ENCODE data around the gene CDH2. TPM values are rescaled to one million over a fixed set of nuclear protein-coding genes. Genes with fewer than 3 reads are reported as not detected.

Gene CDH2
- total RNA-seq = 3.0 TPM
- polyA plus RNA-seq = 1.6 TPM
- long read RNA-seq, donor 1 = 0 reads
- long read RNA-seq, donor 2 = 0 reads
- long read RNA-seq, donor 3 = 0 reads
- long read RNA-seq, donor 4 = 0 reads
- long read RNA-seq, donor 5, full-length matches to known transcripts = 4 of 4 reads
- long read RNA-seq, donor 5, partial matches to known transcripts = 0 of 4 reads
- long read RNA-seq, donor 5, other reads (novel, unspliced or antisense) = 0 of 4 reads
- long read RNA-seq, donor 6 = 0 reads
- long read RNA-seq, donor 7, full-length matches to known transcripts = 1 of 1 reads
- long read RNA-seq, donor 7, partial matches to known transcripts = 0 of 1 reads
- long read RNA-seq, donor 7, other reads (novel, unspliced or antisense) = 0 of 1 reads
- long read RNA-seq, donor 8 = 0 reads
- long read RNA-seq, donor 9 = 0 reads
- long read RNA-seq, donor 10 = 0 reads

- Histone ChIP-seq H3K4me3 (ENCODE audit: low read length in 2 of 2) (peak within 1 kb of the TSS; percentile 35 to 59), H3K9me3 (ENCODE audit: control insufficient read depth in 2 of 2, insufficient read depth in 1 of 2, low read length in 1 of 2) (no peaks in the 10 kb centered on the region), H3K27me3 (ENCODE audit: control insufficient read depth in 2 of 2, insufficient read depth in 1 of 2, low read length in 1 of 2) (peaks cover 36 to 59% of the 10 kb centered on the region in 2 donors), H3K27ac (ENCODE audit: low read depth in 1 of 2, low read length in 1 of 2) (peak within 1 kb of the TSS in 1 of 2 donors; percentile 20), H3K4me1 (ENCODE audit: control insufficient read depth in 2 of 2, insufficient read depth in 2 of 2, low read length in 2 of 2) (peaks cover 7 to 17% of the 10 kb centered on the region in 2 donors), H3K36me3 (ENCODE audit: control insufficient read depth in 2 of 2, insufficient read depth in 2 of 2, low read length in 1 of 2) (no peaks in the 10 kb centered on the region)
- peak in 4 of 9 donors; percentile 29 to 63 (median 31) for DNase-seq (ENCODE audit: low read depth in 6 of 9, low spot score in 9 of 9)
- under 1% methylated on average over 105 of the region's 105 CpGs for WGBS
Observed at GRCh38 chr18:28176948-28177827, at the start of gene CDH2. TSS of gene CDH2 (minus strand) at chr18:28177130. CDS start at chr18:28177022, 108 bp downstream.

- no peak overlapping the region for H3K4me3 ChIP-seq (ENCODE audit: low read length in 2 of 2)
- H3K9me3 ChIP-seq (ENCODE audit: control insufficient read depth in 2 of 2, insufficient read depth in 1 of 2, low read length in 1 of 2) = no peaks in the 10 kb centered on the region
- no peak overlapping the region for H3K27ac ChIP-seq (ENCODE audit: low read depth in 1 of 2, low read length in 1 of 2)
- no peak for DNase-seq (ENCODE audit: low read depth in 6 of 9, low spot score in 9 of 9)
- no peaks in the 10 kb centered on the region for H3K36me3 ChIP-seq (ENCODE audit: control insufficient read depth in 2 of 2, insufficient read depth in 2 of 2, low read length in 1 of 2)
- WGBS = 96% methylated on average over 3 of the region's 3 CpGs
- no peaks in the 10 kb centered on the region for H3K27me3 ChIP-seq (ENCODE audit: control insufficient read depth in 2 of 2, insufficient read depth in 1 of 2, low read length in 1 of 2)
- no peaks in the 10 kb centered on the region for H3K4me1 ChIP-seq (ENCODE audit: control insufficient read depth in 2 of 2, insufficient read depth in 2 of 2, low read length in 2 of 2)
Observed at GRCh38 chr18:28212060-28212459, 35.1 kb upstream of the CDH2 start.

- Histone ChIP-seq H3K27ac (ENCODE audit: low read depth in 1 of 2, low read length in 1 of 2) (no peak overlapping the region), H3K27me3 (ENCODE audit: control insufficient read depth in 2 of 2, insufficient read depth in 1 of 2, low read length in 1 of 2) (no peaks in the 10 kb centered on the region), H3K36me3 (ENCODE audit: control insufficient read depth in 2 of 2, insufficient read depth in 2 of 2, low read length in 1 of 2) (no peaks in the 10 kb centered on the region), H3K9me3 (ENCODE audit: control insufficient read depth in 2 of 2, insufficient read depth in 1 of 2, low read length in 1 of 2) (no peaks in the 10 kb centered on the region), H3K4me3 (ENCODE audit: low read length in 2 of 2) (no peak overlapping the region), H3K4me1 (ENCODE audit: control insufficient read depth in 2 of 2, insufficient read depth in 2 of 2, low read length in 2 of 2) (no peaks in the 10 kb centered on the region)
- no peak for DNase-seq (ENCODE audit: low read depth in 6 of 9, low spot score in 9 of 9)
- 41% methylated on average over 11 of the region's 11 CpGs for WGBS
Observed at GRCh38 chr18:28208712-28209265, 31.9 kb upstream of the CDH2 start.

GRCh38 chr18:28208268-28208667, 31.3 kb upstream of the CDH2 start:
- no peak for DNase-seq (ENCODE audit: low read depth in 6 of 9, low spot score in 9 of 9)
- H3K27me3 ChIP-seq (ENCODE audit: control insufficient read depth in 2 of 2, insufficient read depth in 1 of 2, low read length in 1 of 2) = no peaks in the 10 kb centered on the region
- no peaks in the 10 kb centered on the region for H3K9me3 ChIP-seq (ENCODE audit: control insufficient read depth in 2 of 2, insufficient read depth in 1 of 2, low read length in 1 of 2)
- H3K4me3 ChIP-seq (ENCODE audit: low read length in 2 of 2) = no peak overlapping the region
- no peak overlapping the region for H3K27ac ChIP-seq (ENCODE audit: low read depth in 1 of 2, low read length in 1 of 2)
- H3K4me1 ChIP-seq (ENCODE audit: control insufficient read depth in 2 of 2, insufficient read depth in 2 of 2, low read length in 2 of 2) = no peaks in the 10 kb centered on the region
- 13% methylated on average over 1 of the region's 1 CpG for WGBS
- no peaks in the 10 kb centered on the region for H3K36me3 ChIP-seq (ENCODE audit: control insufficient read depth in 2 of 2, insufficient read depth in 2 of 2, low read length in 1 of 2)

- WGBS = 13% methylated on average over 1 of the region's 1 CpG
- Histone ChIP-seq H3K4me1 (ENCODE audit: control insufficient read depth in 2 of 2, insufficient read depth in 2 of 2, low read length in 2 of 2) (no peaks in the 10 kb centered on the region), H3K27ac (ENCODE audit: low read depth in 1 of 2, low read length in 1 of 2) (no peak overlapping the region), H3K4me3 (ENCODE audit: low read length in 2 of 2) (no peak overlapping the region), H3K36me3 (ENCODE audit: control insufficient read depth in 2 of 2, insufficient read depth in 2 of 2, low read length in 1 of 2) (no peaks in the 10 kb centered on the region), H3K27me3 (ENCODE audit: control insufficient read depth in 2 of 2, insufficient read depth in 1 of 2, low read length in 1 of 2) (no peaks in the 10 kb centered on the region), H3K9me3 (ENCODE audit: control insufficient read depth in 2 of 2, insufficient read depth in 1 of 2, low read length in 1 of 2) (no peaks in the 10 kb centered on the region)
- DNase-seq (ENCODE audit: low read depth in 6 of 9, low spot score in 9 of 9) = no peak
Observed at GRCh38 chr18:28204154-28204553, 27.2 kb upstream of the CDH2 start.

GRCh38 chr18:28201056-28201455, 24.1 kb upstream of the CDH2 start:
- Histone ChIP-seq H3K27me3 (ENCODE audit: control insufficient read depth in 2 of 2, insufficient read depth in 1 of 2, low read length in 1 of 2) (no peaks in the 10 kb centered on the region), H3K4me3 (ENCODE audit: low read length in 2 of 2) (no peak overlapping the region)
- WGBS = 92% methylated on average over 4 of the region's 4 CpGs

GRCh38 chr18:28198620-28199019, 21.7 kb upstream of the CDH2 start:
- H3K27me3 ChIP-seq (ENCODE audit: control insufficient read depth in 2 of 2, insufficient read depth in 1 of 2, low read length in 1 of 2) = no peaks in the 10 kb centered on the region
- H3K4me3 ChIP-seq (ENCODE audit: low read length in 2 of 2) = no peak overlapping the region
- no peak for DNase-seq (ENCODE audit: low read depth in 6 of 9, low spot score in 9 of 9)
- no peaks in the 10 kb centered on the region for H3K9me3 ChIP-seq (ENCODE audit: control insufficient read depth in 2 of 2, insufficient read depth in 1 of 2, low read length in 1 of 2)
- no peak overlapping the region for H3K27ac ChIP-seq (ENCODE audit: low read depth in 1 of 2, low read length in 1 of 2)
- no peaks in the 10 kb centered on the region for H3K36me3 ChIP-seq (ENCODE audit: control insufficient read depth in 2 of 2, insufficient read depth in 2 of 2, low read length in 1 of 2)
- 96% methylated on average over 5 of the region's 5 CpGs for WGBS
- H3K4me1 ChIP-seq (ENCODE audit: control insufficient read depth in 2 of 2, insufficient read depth in 2 of 2, low read length in 2 of 2) = no peaks in the 10 kb centered on the region

More at GRCh38 chr18:28201056-28201455, 24.1 kb upstream of the CDH2 start:
- Histone ChIP-seq H3K36me3 (ENCODE audit: control insufficient read depth in 2 of 2, insufficient read depth in 2 of 2, low read length in 1 of 2) (no peaks in the 10 kb centered on the region), H3K4me1 (ENCODE audit: control insufficient read depth in 2 of 2, insufficient read depth in 2 of 2, low read length in 2 of 2) (no peaks in the 10 kb centered on the region), H3K9me3 (ENCODE audit: control insufficient read depth in 2 of 2, insufficient read depth in 1 of 2, low read length in 1 of 2) (no peaks in the 10 kb centered on the region), H3K27ac (ENCODE audit: low read depth in 1 of 2, low read length in 1 of 2) (no peak overlapping the region)
- no peak for DNase-seq (ENCODE audit: low read depth in 6 of 9, low spot score in 9 of 9)

GRCh38 chr18:28193177-28193778, 16.3 kb upstream of the CDH2 start:
- Histone ChIP-seq H3K9me3 (ENCODE audit: control insufficient read depth in 2 of 2, insufficient read depth in 1 of 2, low read length in 1 of 2) (no peaks in the 10 kb centered on the region), H3K4me1 (ENCODE audit: control insufficient read depth in 2 of 2, insufficient read depth in 2 of 2, low read length in 2 of 2) (no peaks in the 10 kb centered on the region), H3K27me3 (ENCODE audit: control insufficient read depth in 2 of 2, insufficient read depth in 1 of 2, low read length in 1 of 2) (no peaks in the 10 kb centered on the region), H3K36me3 (ENCODE audit: control insufficient read depth in 2 of 2, insufficient read depth in 2 of 2, low read length in 1 of 2) (no peaks in the 10 kb centered on the region), H3K4me3 (ENCODE audit: low read length in 2 of 2) (no peak overlapping the region), H3K27ac (ENCODE audit: low read depth in 1 of 2, low read length in 1 of 2) (no peak overlapping the region)
- WGBS = 94% methylated on average over 6 of the region's 6 CpGs
- no peak for DNase-seq (ENCODE audit: low read depth in 6 of 9, low spot score in 9 of 9)
